CD4-positive, alpha-beta T cell treated with Interleukin-17A for 1 hour (primary cell): ENCODE results near the gene AFF3.
"Not testable (repeated sequence)": the region's sequence is repeated elsewhere in the genome, so short reads cannot be mapped to it uniquely, and the experiment has no call there.

Source experiments
- DNase-seq: peaks from one replicate; pipeline ENCODE4 v3.0.0-alpha.2; 2020

Gene AFF3

GRCh38 chr2:99957332-99958133 lies 184.9 kb downstream of the AFF3 start:
- no peak for DNase-seq

- no peak for DNase-seq
Measured at GRCh38 chr2:99956232-99957030, 186.0 kb downstream of the AFF3 start.

- DNase-seq, result no peak
Measured at GRCh38 chr2:99953750-99954149, 188.6 kb downstream of the AFF3 start.

GRCh38 chr2:99949963-99950362 lies 192.4 kb downstream of the AFF3 start:
- no peak for DNase-seq

DNA sequence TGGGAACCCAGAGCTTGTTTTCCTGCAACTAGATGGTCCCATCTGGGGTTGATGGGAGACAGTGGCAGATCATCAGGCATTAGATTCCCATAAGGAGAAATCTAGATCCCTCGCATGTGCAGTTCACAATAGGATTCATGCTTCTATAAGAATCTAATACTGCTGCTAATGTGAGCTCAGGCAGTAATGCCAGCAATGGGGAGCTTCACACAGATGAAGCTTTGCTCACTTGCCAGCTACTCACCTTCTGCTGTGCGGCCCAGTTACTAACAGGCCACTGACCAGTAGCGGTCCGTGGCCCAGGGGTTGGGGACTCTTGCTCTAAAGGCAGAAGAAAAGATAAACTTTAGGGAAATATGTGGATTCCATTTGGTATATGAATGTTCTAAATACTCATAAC lies 192.9 kb downstream of the AFF3 start:
- no peak for DNase-seq

DNA sequence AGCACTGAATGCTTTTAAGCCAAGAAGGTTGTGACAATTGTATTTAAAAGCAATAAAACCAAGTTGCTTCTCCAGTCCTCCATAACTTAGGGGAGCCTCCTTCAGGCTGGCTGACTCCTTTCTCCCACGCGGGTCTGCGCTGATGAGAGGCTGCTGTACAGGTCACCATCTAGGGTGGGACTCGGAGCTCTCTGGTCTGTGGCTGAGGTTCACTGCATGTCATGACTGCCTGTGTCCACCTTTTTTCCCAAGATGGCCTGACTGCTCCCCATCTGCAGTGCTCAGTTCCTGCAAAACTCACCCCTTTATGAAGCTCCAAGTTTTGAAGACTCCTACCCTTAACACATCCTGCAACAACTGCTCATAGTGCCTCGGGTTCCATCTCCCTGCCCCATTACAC lies 194.4 kb downstream of the AFF3 start:
- no peak for DNase-seq

DNA sequence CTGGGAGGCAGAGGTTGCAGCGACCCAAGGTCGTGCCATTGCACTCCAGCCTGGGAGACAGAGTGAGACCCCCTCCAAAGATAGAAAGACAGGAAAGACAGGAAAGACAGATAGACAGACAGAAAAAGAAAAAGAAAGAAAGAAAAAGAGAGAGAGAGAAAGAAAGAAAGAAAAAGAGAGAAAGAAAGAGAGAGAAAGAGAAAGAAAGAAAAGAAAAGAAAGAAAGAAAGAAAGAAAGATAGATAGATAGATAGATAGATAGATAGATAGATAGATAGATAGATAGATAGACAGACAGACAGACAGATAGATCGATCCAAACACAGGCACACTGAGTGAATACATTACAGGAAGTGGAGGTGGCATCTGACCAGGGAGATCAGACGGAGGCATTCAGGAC lies 195.0 kb downstream of the AFF3 start:
- DNase-seq, result not testable (repeated sequence)

DNA sequence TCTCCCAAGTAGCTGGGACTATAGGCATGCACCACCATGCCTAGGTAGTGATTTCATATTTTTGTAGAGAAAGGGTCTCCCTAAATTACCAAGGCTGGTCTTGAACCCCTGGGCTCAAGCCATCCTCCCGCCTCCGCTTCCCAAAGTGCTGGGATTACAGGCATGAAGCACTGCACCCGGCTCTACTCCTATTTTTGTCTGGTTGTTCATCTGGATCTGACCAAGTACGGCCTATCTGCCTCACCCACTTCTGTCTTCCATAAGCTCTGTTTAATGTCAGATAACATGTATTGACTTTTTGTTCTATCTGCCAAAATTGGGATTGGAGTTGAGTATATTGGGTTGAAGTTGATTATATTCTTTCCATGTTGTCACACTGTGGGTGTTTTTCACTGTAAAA lies 198.4 kb downstream of the AFF3 start:
- DNase-seq, result no peak

- DNase-seq, result no peak
Measured at GRCh38 chr2:99942561-99943347, 199.6 kb downstream of the AFF3 start.

DNA sequence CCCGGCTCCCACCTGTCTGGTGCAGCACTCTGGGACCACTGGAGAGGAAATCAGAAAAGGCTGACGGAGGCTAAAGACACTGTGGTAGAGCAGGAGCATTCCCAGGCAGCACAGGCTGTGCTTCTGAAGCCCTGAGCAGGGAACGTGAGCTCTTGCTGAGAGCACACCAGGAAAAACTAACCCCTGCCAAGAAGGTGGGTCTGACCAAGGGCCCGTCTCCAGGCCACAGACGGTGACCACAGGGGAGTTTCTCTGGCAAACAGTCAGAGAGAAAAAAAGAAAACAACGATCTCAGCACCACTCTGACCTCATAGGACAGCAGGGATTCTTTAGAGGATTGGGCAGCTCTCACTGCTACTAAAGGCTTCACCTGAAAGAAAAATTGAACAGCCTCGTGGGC lies 201.4 kb downstream of the AFF3 start:
- DNase-seq, result no peak

GRCh38 chr2:99939135-99939534 lies 203.3 kb downstream of the AFF3 start:
- DNase-seq, result no peak

GRCh38 chr2:99938250-99938649 lies 204.1 kb downstream of the AFF3 start:
- no peak for DNase-seq

DNA sequence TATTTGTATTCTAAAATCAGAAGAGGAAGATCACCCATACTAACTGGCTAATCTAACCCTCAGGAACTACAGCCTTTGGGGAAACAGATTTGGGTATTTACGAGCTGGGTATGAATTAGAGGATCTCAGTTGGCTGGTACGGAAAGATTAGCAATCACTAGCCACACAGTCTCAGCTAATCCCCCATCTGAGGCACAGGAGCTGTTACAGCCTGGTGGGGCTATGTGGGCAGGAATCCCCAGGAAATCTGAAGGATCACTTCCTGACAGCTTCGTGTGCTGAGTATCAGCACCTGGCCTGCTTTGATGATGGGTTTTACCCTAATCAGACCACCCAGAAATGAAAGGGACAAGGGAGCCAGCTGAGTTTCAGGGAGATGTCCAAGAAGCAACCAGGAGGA lies 206.3 kb downstream of the AFF3 start:
- DNase-seq, result no peak

DNA sequence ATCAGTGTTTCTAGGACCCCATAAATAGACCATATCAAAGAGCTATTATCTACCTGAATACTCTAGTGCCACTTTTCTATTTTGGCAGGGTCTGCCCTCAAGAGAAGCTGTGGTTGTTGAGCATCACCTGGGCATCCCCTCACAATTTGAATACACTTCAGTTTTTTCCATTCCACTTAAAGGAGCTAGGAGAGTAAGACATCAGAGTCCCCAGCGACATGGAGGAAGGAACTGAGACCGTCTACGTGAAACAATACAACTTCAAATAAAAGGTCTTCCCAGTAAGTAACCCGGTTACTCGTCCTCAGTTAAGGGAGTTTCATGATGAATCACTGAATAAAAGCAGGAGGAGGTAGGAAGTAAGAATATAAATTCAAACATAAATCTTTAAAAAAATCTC lies 206.7 kb downstream of the AFF3 start:
- DNase-seq, result no peak

- no peak for DNase-seq
Measured at GRCh38 chr2:99933894-99934650, 208.3 kb downstream of the AFF3 start.

- not testable (repeated sequence) for DNase-seq
Measured at GRCh38 chr2:99933491-99933890, 208.9 kb downstream of the AFF3 start.

DNA sequence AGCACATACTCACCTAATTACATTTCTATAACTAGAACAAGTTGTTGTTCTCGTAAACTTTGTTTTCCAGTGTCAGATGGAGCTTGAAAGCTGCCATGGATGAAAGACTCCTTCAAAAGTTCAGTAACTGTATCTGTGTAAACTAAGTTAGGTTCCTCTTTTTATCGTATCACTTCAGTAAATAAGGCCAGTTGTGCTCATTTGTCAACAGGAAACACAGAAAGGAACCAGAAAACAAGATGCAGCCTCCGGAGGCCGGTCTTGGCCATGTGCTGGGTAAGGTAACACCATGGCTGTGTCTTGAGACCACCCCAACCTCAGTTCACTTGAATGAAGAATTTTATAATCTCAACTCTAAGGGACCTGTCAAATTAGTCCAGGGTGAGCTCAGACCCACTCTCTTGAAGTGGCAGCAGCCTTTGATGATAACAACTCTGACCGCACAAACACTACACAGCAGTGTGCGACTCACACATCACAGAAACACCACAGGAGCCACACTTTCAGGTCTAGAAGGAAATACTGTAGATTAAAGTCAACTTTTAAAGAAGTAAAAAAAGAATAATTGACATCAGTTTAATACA lies 213.8 kb downstream of the AFF3 start:
- DNase-seq, result no peak

GRCh38 chr2:99927690-99928207 lies 214.6 kb downstream of the AFF3 start:
- DNase-seq, result not testable (repeated sequence)

GRCh38 chr2:99926986-99927385 lies 215.4 kb downstream of the AFF3 start:
- DNase-seq, result no peak

- no peak for DNase-seq
Measured at GRCh38 chr2:99925960-99926359, 216.4 kb downstream of the AFF3 start.

DNA sequence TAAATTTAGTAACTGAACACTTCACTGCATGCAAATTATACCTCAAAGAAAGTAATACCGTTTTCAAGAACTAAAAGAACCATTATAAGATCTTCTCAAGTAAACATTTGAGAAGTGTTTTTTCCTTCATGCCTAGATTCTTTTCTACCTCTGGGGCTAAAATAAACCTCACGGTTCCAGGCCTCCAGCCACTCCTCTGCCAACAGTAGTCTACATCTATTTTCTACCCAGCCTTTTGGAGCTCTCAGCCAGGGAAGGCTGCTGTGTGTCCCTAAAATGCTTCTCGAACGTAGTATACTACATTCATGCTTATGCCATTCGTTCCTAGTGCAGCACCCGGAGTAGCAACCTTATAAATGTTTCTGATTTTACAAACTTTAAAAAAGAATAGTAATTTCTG lies 219.7 kb downstream of the AFF3 start:
- DNase-seq, result no peak

GRCh38 chr2:99921903-99922302 lies 220.5 kb downstream of the AFF3 start:
- DNase-seq, result no peak
